SK-N-MC (cell line): ENCODE results near the gene UCKL1.

Experiments
- EZH2 ChIP-seq: fragments of 200-600 bp; sonication (generic); IDR thresholded peaks from one replicate; pipeline ENCODE4 v1.6.1; 2017; ENCODE audit warnings: antibody characterized with exemption
- POLR2AphosphoS5 ChIP-seq: IDR thresholded peaks from 2 replicates; pipeline ENCODE4 v1.6.1; 2012; ENCODE audit warnings: mild to moderate bottlenecking, low read depth, low read length, borderline replicate concordance

- TF ChIP-seq POLR2AphosphoS5, result no peak
- TF ChIP-seq EZH2, result no peak
These were observed 36.0 kb downstream of the UCKL1 start for GRCh38 chr20:63920226-63920625.
